HG02610 (cell line): ENCODE data around the gene GYG1.

ENCODE experiments used
- ATAC-seq: cut with Tn5 transposase; IDR thresholded peaks from one replicate; pipeline ENCODE4 v1.9.1; 2021; ENCODE audit warnings: mild to moderate bottlenecking, moderate library complexity; ENCODE audit not compliant: unreplicated experiment

Gene GYG1

DNA sequence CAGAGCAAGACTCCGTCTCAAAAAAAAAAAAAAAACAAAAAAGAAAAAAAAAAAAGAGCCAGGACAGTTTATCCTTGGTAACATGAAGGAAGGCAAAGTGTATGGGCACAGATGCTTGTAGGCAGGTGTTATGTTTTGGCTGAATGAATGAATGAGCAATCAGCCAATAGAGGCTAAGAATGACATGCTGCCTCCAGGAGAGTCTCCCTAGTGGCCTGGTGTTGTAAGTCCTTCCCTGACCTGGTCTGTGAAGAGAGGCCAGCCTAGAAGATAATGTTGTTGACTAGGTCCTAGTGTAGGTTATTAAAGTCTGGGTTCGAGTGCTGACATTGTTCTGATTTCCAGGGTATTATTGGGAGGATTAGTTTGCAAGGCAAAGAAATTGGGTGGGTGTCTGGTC is 24.9 kb downstream of the GYG1 start:
- no peak for ATAC-seq

DNA sequence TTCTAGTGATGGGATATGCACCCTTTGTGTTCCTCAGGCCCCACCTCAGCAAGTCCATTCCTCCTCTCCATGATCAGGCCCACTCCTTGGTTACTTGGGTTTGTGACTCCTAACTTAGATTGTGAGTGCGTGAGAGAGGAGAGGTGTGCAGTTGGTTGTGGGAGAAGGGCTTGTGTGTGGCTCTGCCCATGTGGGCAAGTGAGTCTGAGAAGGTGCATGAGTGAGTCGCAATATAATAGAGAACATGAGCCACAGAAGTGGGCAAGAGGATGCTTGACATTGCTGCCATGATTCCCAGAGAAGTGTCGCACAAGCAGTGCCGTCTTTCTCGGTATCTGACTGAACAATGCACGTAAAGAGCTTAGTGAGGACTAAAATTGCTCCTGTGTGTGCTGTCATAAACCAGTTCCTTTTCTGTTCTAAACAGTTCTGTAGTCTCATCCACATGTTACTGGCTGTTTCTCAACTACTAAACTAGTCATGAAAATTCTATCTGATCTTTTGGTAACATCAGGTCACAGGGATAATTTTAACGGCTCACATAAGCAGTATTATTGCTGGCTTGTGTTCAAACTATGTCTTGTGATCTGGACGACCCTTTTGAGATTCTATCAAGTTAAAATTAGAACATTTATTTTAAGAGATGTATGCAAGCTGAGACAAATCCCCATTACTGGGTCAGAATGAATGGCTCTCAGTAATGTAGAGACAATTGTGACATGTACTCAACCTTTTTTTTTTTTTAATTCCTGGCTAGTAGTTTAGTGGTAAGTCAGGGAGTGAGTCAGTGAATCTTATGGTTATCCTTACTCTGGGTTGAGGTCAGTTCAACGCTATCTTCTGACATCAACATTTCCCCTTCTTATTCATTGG is 25.6 kb downstream of the GYG1 start:
- ATAC-seq: no peak

DNA sequence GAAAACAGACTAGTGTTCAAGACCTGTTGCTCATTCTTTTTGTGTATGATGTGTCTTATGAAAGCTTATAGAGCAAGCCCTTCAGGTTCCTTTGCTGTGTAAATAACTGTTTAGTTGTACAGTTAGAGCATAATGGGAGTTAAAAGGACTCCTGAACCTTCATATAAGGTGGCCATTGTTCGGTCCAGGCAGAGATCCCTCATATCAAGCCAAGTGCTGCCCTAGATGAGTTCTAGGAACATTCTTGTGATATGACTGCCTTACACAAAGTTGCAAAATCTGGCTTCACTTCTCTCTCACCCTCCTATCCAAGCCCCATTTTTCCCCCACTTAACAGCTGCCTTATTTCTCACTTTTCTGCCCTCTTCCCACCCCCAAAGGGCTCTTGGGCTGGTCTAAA is 26.9 kb downstream of the GYG1 start:
- ATAC-seq: no peak

DNA sequence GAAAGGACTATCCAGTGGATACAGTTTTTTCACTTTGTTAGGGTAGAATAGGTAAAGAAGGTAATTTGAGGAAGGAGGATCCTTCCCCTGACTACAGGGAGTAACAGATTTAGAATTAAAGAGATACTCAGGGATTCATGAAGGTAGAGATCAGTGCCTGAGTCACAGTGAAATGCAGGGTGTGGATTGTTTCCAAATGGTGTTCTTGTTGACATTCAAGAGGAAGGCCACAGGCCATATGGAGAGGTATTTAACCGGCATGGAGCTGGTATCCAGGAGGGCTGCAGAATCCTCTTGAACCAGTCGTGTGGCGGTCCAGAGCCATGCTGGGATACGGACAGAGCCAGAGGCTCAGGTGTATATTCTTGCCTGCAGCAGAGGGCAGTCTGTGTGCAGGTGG is 28.2 kb downstream of the GYG1 start:
- no peak for ATAC-seq

DNA sequence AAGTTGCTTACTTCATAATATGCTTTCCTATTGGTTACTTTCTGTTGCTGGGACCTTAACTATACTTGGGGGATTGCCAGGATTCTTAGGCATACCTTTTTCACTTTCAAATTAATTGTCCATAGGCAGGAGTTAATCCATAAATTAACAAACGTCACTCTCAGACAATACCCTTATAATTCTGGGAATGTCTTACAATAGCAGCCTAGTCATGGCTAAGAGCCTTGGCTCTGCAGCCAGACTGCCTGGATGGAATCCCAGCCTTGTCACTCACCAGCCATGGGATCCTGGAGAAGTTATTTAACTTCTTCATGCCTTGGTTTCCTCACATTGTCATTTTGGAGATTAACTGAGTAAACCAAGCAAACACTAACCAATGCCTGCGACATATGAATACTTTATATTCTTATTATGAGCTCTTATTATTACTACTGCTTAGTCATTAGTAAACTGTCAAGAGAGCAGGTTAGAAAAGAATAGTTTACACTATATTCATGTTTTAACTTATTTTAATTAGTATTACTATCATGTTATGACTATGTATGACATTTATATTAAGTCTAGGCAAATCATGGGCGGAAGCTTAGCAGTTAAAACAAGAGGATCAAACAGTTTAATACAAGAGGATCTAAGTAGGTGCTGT is 29.0 kb downstream of the GYG1 start:
- no peak for ATAC-seq

DNA sequence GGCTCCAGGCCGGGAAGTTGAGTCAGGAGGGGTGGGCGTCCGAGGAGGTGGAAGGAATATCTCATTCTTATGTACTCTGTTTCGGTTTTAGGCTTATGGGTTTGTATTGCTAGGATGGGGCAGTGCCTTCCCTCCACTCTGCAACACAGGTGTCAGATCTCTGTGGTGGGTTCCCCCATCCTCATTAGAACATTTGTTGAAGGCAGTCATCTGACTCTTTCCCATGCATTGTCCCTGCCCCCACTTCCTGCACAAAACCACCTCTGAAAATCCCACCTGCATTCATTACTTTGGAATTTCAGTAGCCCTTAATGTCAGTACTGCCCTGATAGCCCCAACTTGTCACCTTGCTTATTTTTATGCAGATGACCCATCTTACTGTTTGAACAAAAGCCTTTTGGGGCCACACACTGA is 29.5 kb downstream of the GYG1 start:
- ATAC-seq: no peak

DNA sequence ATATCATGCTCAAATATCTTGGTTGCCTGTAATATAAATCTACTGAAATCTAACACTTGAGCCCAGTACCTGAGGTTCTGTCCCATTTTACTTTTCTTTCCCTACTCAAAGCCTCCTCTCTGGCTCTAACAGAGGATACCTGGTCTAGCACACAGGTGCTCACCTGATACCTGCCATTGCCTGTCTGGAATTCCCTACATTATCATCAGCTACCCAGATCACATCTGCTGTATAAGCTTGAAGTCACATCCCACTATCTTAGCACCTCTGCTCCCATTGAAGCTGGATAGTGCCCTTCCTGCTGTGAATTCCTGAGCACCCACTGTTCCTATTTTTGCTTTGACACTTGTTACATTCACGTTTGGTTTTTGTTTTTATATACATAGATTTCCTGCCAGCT is 30.5 kb downstream of the GYG1 start:
- ATAC-seq: no peak

DNA sequence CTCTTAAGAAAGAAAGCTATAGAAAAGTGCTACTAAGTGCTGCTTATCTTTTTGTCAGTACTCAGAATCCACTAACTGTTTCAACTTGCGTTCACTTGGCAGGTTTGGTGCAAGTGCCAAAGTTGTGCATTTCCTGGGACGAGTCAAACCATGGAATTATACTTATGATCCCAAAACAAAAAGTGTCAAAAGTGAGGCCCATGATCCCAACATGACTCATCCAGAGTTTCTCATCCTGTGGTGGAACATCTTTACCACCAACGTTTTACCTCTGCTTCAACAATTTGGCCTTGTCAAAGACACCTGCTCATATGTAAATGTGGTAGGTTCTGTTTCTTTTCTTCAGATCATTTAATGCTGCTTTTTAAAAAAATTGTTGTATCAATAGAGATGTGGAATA is 32.6 kb downstream of the GYG1 start:
- no peak for ATAC-seq

DNA sequence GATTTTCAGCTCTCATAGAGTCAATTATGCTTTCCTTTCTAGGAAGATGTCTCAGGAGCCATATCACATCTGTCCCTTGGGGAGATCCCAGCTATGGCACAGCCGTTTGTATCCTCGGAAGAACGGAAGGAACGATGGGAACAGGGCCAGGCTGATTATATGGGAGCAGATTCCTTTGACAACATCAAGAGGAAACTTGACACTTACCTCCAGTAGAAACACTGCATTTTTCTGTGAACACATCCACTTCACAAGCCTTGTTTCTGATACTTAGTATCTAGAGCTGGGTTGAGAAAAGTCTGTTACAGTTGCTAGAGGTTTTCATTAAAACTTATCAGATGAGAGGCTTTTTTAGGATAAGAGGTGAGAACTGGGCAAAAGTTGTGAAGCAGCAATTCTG is 35.4 kb downstream of the GYG1 start:
- no peak for ATAC-seq

DNA sequence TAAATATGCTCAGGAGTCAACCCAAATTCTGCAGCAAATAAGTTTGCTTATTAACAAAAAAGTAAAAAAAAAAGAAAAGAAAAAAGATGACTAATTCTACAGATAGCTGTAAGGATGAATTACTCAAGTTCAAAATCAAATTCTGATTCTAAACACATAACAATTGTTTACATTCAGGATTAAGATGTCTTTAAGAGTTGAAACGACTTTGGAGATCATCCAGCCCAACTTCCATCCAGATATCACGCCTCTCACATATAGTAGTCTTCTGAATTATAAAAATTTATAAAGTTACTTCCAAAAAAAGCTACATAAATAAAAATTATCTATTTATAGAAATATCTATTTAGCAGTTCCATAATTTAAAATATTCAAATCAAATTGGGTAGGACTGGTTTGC is 39.8 kb downstream of the GYG1 start:
- no peak for ATAC-seq

DNA sequence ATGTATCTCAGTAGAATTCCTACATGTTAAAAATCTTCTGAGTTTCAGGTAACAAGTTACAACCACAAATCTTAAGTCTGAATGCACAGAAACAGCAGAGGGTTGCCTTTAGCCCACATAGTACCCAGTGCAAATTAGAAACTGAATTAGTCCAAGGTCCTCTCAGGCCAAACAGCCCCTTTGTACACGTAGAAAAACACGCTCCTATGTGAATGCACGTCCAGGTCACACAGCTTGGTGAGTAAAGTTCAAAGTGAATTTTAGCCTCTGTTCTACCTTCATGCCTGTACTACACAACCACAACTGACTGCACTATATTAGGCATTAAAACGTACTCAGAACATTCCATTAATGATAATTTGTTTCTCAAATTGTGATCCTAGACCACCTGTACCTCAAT is 46.3 kb downstream of the GYG1 start:
- ATAC-seq: no peak

DNA sequence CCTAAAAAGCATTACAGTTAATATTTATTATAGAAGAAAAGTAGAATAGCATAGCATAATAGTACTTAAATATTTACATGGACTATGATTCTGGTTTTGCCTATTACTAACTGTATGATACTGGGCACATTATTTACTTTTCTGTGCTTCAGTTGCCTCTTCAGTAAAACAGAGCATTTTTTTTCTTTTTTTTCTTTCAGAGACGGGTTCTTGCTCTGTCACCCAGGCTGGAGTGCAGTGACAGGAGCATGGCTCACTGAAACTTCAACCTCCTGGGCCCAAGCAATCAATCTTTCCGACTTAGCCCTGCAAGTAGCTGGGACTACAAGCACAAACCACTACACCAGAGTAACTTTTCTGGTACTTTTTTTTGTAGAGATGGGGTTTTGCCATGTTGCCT is 47.0 kb downstream of the GYG1 start:
- no peak for ATAC-seq

DNA sequence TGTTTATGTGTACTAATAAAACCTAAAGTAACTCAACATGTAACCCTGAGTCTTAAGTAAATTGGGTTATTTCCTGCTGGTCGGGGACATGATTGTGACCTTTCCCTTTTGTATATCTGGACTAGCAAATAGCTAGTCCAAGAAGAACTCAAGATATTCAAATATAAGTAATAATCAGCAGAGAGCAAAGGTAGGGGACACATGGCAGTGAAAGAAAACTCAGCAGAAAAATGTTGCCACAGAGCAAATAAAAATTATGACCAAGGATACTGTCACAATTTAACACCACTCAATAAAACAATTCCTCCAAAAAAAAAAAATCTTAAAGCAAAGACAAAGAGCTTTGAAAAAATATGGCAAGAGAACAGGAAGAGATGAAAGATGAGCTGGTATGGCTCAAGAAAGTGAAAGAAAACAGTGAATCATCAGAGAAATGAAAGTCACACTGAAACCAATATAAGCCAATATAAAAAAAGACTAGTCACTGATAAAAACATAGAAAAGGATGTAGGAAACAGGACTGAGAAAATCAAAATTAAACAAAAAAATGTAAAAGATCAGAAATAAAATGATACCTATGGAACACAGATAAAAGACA is 51.5 kb downstream of the GYG1 start:
- peak; percentile 88 for ATAC-seq

DNA sequence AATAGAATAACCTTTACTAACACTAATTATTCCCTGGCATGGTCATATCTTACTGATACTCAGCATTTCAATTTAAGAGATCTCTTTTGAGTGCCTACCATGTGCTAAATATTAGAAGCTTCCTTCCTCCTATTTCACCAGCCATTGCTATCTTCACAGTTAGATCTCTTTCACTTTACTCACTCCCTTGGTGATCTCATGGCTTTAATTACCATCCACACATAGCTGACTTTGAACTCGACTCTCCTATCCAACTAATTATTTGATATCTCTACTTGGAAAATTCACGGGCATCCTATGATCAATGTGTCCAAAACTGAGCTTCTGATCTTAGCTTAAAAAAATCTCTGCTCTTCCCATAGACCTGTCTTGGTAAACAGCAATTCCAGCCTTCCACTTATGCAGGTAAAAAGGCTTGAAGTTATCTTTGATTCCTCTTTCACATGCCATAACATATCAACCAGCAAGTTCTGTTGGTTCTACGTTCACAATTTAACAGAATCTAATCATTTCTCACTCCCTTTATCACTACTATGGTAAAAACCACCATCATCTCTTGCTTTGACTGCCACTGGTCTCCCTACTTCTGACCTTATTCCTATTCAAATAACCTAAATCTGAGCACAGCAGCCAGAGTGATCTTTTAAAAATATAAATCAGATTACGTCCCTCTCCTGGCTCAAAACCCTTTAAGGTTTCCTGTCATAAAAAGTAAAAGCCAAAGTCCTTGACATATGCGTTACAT is 53.2 kb downstream of the GYG1 start:
- ATAC-seq: peak; percentile 46

DNA sequence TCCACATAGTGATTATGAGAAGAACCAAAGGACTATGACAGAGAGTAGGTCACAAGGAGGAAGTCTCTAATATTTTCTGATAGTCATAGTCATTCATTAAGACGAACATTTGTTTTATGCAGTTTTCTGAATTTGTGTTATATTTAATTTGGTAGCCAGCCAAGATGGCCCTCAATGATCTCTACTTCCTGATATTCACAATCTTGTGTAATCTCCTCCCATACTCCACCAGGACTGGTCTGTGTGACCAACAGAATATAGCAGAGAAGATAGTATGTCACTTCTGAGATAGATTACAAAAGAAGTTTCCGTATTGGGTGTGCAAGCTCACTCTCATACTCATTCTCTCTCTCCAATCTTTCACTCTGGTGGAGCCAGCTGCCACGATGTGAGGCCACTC is 64.2 kb downstream of the GYG1 start:
- no peak for ATAC-seq

DNA sequence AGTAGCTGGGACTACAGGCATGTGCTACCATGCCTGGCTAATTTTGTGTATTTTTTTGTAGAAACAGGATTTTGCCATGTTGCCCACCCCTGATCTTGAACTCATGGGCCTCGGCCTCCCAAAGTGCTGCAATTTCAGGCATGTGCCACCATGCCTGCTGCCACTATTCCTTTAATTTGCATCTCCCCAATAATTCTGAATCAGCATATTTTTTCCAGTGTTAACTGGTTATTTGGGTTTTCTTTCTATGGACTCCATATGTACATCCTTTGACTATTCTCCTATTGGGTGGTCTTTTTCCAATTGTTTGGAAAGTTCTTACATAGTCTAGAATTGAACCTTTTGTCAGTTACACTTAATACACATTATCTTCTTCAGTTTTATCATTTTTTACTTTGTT is 66.9 kb downstream of the GYG1 start:
- no peak for ATAC-seq

DNA sequence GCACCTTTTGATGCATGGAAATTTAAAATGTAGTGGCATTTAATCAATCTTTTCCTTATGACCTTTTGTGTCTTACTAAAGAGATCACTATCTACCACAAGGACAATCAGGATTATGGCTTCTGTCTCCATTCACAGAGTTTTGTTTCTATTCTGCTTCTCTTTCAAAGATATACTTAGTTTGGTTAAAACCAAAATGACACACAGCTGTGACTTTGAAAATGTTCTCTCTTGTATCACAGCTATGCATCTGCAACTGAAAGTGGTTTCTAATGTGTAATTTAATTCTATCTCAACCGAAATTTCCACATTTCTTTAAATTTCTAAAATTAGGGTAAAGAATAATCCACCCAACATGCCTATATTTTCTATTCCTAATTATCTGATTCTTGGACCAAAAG is 67.3 kb downstream of the GYG1 start:
- ATAC-seq: peak; percentile 65

DNA sequence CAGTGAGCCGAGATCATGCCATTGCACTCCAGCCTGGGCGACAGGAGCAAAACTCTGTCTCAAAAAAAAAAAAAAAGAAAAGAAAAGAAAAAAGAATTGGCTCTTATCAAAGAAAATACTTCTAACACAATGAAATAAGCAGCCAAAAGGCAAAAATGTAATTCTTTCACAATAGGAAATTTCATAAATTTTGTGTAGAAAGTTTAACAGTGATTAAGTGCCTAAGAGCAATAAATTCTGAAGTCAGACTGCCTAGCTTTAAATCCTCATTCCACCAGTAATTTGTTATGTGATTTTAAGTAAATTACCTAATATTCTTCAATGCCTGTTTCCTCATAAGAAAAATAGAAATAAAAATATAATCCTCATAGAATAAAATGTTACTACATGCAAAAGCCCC is 70.4 kb downstream of the GYG1 start:
- ATAC-seq: no peak

DNA sequence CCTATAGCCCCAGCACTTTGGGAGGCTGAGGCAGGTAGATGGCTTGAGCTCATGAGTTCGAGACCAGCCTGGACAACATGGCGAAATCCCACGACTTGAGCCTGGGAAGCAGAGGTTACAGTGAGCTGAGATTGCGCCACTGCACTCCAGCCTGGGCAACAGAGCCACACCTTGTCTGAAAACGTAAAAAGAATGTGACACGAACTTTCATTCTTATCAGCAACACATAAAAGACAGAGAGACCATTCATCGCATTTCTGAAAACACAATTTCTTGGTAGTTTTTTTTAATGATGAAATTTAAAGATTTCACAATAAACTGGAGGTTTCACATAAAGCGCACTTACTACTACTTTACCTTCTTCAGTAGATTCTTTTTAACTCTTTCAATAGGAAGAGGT is 76.5 kb downstream of the GYG1 start:
- no peak for ATAC-seq
